ENCODE measurements around the gene PCDHB1. TPM values are rescaled to one million over a fixed set of nuclear protein-coding genes. Genes with fewer than 3 reads are reported as not detected.
A peak's percentile ranks its signal among the peaks of the same experiment; 100 is the strongest.

The PCDHB1 gene
- total RNA-seq, 4 donors from 2014 or later: not detected

GRCh38 chr5:141022384-141022783, 28.8 kb upstream of the PCDHB1 start:
- Histone ChIP-seq H3K36me3 (no peaks in the 10 kb centered on the region), H3K4me1 (no peaks in the 10 kb centered on the region), H3K4me3 (no peak overlapping the region), H3K9me3 (peaks cover 4% of the 10 kb centered on the region), H3K27me3 (no peaks in the 10 kb centered on the region), H3K27ac (no peak overlapping the region)
- DNase-seq (ENCODE audit: low spot score in 2 of 2): no peak
- 100% methylated on average over 1 of the region's 1 CpG for WGBS
- no peak for TF ChIP-seq EP300 (IDR thresholded peaks at IDR 0.05)
- TF ChIP-seq POLR2AphosphoS5 (IDR thresholded peaks at IDR 0.05): no peak
- no peak for TF ChIP-seq POLR2A (IDR thresholded peaks at IDR 0.05)
- TF ChIP-seq CTCF (IDR thresholded peaks at IDR 0.05): no peak

- Histone ChIP-seq H3K9me3 (no peaks in the 10 kb centered on the region), H3K27me3 (no peaks in the 10 kb centered on the region), H3K4me3 (no peak overlapping the region), H3K36me3 (no peaks in the 10 kb centered on the region), H3K4me1 (no peaks in the 10 kb centered on the region), H3K27ac (no peak overlapping the region)
- 90% methylated on average over 15 of the region's 15 CpGs for WGBS
- TF ChIP-seq CTCF (IDR thresholded peaks at IDR 0.05): no peak
- TF ChIP-seq EP300 (IDR thresholded peaks at IDR 0.05): no peak
- no peak for TF ChIP-seq POLR2A (IDR thresholded peaks at IDR 0.05)
- no peak for TF ChIP-seq POLR2AphosphoS5 (IDR thresholded peaks at IDR 0.05)
- DNase-seq (ENCODE audit: low spot score in 2 of 2): no peak
Observed at GRCh38 chr5:141031006-141031405, 20.2 kb upstream of the PCDHB1 start.

GRCh38 chr5:141032626-141033025, 18.5 kb upstream of the PCDHB1 start:
- Histone ChIP-seq H3K27me3 (no peaks in the 10 kb centered on the region), H3K4me1 (no peaks in the 10 kb centered on the region), H3K36me3 (no peaks in the 10 kb centered on the region), H3K4me3 (no peak overlapping the region), H3K9me3 (no peaks in the 10 kb centered on the region), H3K27ac (no peak overlapping the region)
- TF ChIP-seq CTCF (IDR thresholded peaks at IDR 0.05): no peak
- TF ChIP-seq POLR2A (IDR thresholded peaks at IDR 0.05): no peak
- TF ChIP-seq EP300 (IDR thresholded peaks at IDR 0.05): no peak
- TF ChIP-seq POLR2AphosphoS5 (IDR thresholded peaks at IDR 0.05): no peak
- 61% methylated on average over 1 of the region's 1 CpG for WGBS
- DNase-seq (ENCODE audit: low spot score in 2 of 2): no peak

GRCh38 chr5:141039061-141039460, 12.1 kb upstream of the PCDHB1 start:
- TF ChIP-seq POLR2A (IDR thresholded peaks at IDR 0.05) (no peak), POLR2AphosphoS5 (IDR thresholded peaks at IDR 0.05) (no peak), CTCF (IDR thresholded peaks at IDR 0.05) (no peak), EP300 (IDR thresholded peaks at IDR 0.05) (no peak)
- Histone ChIP-seq H3K27ac (no peak overlapping the region), H3K4me1 (peaks cover 10% of the 10 kb centered on the region), H3K36me3 (no peaks in the 10 kb centered on the region), H3K9me3 (no peaks in the 10 kb centered on the region), H3K4me3 (no peak overlapping the region), H3K27me3 (no peaks in the 10 kb centered on the region)
- DNase-seq (ENCODE audit: low spot score in 2 of 2): no peak

GRCh38 chr5:141039517-141039916, 11.7 kb upstream of the PCDHB1 start:
- peaks cover 10% of the 10 kb centered on the region for H3K4me1 ChIP-seq
- no peaks in the 10 kb centered on the region for H3K27me3 ChIP-seq
- no peaks in the 10 kb centered on the region for H3K9me3 ChIP-seq
- no peaks in the 10 kb centered on the region for H3K36me3 ChIP-seq
- H3K27ac ChIP-seq: no peak overlapping the region
- TF ChIP-seq POLR2AphosphoS5 (IDR thresholded peaks at IDR 0.05): no peak
- no peak for TF ChIP-seq CTCF (IDR thresholded peaks at IDR 0.05)
- no peak for TF ChIP-seq EP300 (IDR thresholded peaks at IDR 0.05)
- TF ChIP-seq POLR2A (IDR thresholded peaks at IDR 0.05): no peak
- 20% methylated on average over 3 of the region's 3 CpGs for WGBS
- DNase-seq (ENCODE audit: low spot score in 2 of 2): no peak
- peak overlapping the region; percentile 38 for H3K4me3 ChIP-seq
